Mesangial cell (primary cell): Measurements from ENCODE around the gene RGPD8. TPM values are rescaled to one million over a fixed set of nuclear protein-coding genes. Genes with fewer than 3 reads are reported as not detected.

ENCODE experiments used
- total RNA-seq: library from RNA; depleted of rRNA; stranded (reverse); fragments of >200 nt; gene quantifications from 2 replicates; pipeline ENCODE4 v1.2.3, GENCODE V29; 2015

Gene RGPD8
- total RNA-seq, result 1.1 and 2.8 TPM in 2 replicates

DNA sequence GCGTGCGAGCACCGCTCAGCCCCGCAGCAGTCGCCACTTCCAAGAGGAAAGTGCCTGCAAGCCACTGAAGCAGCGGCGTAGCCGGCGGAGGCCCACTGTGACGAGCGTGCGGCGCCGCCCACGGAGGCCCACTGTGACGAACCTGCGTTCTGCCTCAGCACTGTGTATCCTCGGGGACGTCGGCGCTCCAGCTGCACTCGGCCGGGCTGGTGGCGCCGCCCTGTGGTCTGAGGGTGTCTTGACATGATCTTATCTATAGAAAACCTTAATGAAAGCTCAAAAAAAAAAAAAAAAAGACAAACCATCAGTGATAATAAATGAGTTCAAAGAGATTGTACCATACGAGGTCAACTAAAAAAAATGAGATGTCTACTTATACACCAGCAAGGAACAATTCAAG is at the start of gene RGPD8:
TSS of gene RGPD8 (minus strand) at position 166 of the 400 bp plus-strand sequence. CDS start 192 bp downstream, outside the sequence.

DNA sequence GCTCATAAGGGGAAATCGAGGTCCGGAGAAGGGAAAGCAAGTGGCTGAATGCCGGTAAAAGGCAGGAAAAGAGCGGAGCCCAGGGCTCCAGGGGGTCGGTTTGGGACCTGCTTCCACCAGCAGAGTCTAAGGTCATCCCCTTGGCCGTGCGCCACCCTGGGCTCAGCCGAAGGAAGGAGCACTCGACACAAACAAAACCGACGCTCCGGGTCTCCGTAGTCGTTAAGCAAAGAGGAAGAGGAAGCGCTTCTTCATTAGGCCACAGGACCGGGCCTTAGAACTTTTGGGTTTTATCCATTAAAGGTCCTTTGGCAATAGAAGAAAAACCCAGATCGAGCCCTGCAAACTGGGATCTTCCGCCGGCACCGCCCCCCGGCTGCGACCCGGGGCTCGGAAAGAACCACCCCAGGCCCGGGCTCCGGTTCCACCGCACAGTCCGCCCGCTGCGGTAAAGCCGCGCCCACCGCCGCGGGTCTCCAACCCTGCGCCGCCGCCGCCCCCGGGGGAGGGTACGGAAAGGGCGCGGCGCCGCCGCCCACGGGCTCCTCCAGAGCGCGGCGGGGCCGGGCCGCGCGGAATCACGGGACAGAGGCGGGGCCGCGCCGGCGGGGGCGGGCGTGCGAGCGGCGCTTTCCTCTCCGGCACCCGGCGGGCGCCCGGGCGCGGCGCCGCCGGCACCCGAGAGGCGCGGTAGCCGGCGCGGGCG is 48.2 kb upstream of the RGPD8 start, which contains the start of gene TTL:
TSS of gene TTL (plus strand) at position 629 of the 706 bp plus-strand sequence. CDS start 189 bp downstream, outside the sequence.

Other genes with a start within 250 kb of the RGPD8 start
- 0.65 and 1.8 TPM in 2 replicates for gene ZC3H8, start 178.6 kb downstream of the RGPD8 start, total RNA-seq
- 1.6 and 3.5 TPM in 2 replicates for gene ZC3H6, start 158.0 kb downstream of the RGPD8 start, total RNA-seq
- gene TTL, start 48.5 kb upstream of the RGPD8 start, total RNA-seq, result 30.6 and 52.0 TPM in 2 replicates
- 12.7 TPM in 2 replicates for gene POLR1B, start 108.8 kb upstream of the RGPD8 start, total RNA-seq
- gene CHCHD5, start 151.0 kb upstream of the RGPD8 start, total RNA-seq, result 23.1 and 57.3 TPM in 2 replicates
- gene SLC20A1, start 212.3 kb upstream of the RGPD8 start, total RNA-seq, result 57.0 and 80.8 TPM in 2 replicates